Colonic mucosa (tissue), 4 donors: ENCODE results near the gene NHP2. TPM values are rescaled to one million over a fixed set of nuclear protein-coding genes. Genes with fewer than 3 reads are reported as not detected.
"Not testable (repeated sequence)": the region's sequence is repeated elsewhere in the genome, so short reads cannot be mapped to it uniquely, and the experiment has no call there.

Experiments used
- DNase-seq: peaks from one replicate; pipeline ENCODE4 v3.0.0-alpha.2; 2020
- H3K27ac ChIP-seq: fragments of 200-600 bp; one replicate; pipeline ENCODE4 v1.8.0; 2021
- H3K27me3 ChIP-seq: fragments of 200-600 bp; one replicate; pipeline ENCODE4 v1.8.0; 2021
- H3K36me3 ChIP-seq: fragments of 200-600 bp; one replicate; pipeline ENCODE4 v1.8.0; 2021
- H3K4me1 ChIP-seq: fragments of 200-600 bp; one replicate; pipeline ENCODE4 v1.8.0; 2021; ENCODE audit warnings: mild to moderate bottlenecking
- H3K4me3 ChIP-seq: fragments of 200-600 bp; one replicate; pipeline ENCODE4 v1.8.0; 2021
- H3K9ac ChIP-seq, 2 donors: one replicate each; pipeline ENCODE4 v1.7.0; 2013; ENCODE audit warnings: control low read depth in 2 of 2, low read depth in 2 of 2, low read length in 2 of 2
- H3K9me3 ChIP-seq: fragments of 200-600 bp; one replicate; pipeline ENCODE4 v1.8.0; 2021
- intact Hi-C: fragments of 100-400 bp; cut with DNase I; formaldehyde crosslinking; loops from one replicate; pipeline ENCODE4 v1.14.1; 2022
- total RNA-seq, 2 donors: library from RNA; stranded (reverse); fragmentation: NEBNext Ultra II Directional in 1 of 2; extraction: Animal tissue kit (Norgen Biotek cat#: 25700) in 1 of 2; gene quantifications; one replicate each; pipeline ENCODE4 v1.2.1, GENCODE V29; 2021
- TF ChIP-seq, protein P1 (sequence below): fragments of 200-600 bp; IDR thresholded peaks from one replicate; pipeline ENCODE4 v1.8.0; 2022; ENCODE audit warnings: antibody characterized with exemption, mild to moderate bottlenecking
- donor health status: healthy.
- donor health status: DM: no; HTN: no; CAD: no.
- donor health status: DM: no; HTN: no; CAD: no.

The NHP2 gene
- total RNA-seq, 2 donors from 2014 or later, result 64.8 to 182 TPM

DNA sequence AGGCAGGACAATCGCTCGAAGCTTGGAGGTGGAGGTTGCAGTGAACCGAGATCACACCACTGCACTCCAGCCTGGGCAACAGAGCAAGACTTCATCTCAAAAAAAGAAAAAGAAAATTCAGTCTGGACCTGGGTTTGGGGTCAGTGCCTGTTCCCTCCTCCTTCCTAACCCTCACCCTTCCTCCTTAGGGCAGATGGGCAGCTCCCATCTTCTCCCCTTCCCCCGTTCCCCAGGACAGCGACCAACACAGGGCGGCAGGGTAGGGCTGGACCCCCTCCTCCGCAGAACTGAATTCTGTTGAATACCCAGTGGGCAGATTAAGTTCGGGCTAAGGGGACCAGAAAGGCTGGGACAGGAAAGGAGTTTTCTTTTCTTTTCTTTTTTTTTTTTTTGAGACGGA lies 24.4 kb downstream of the NHP2 start:
- Histone ChIP-seq H3K9ac (no peak overlapping the region), H3K9me3 (no peaks in the 10 kb centered on the region), H3K4me3 (no peak overlapping the region), H3K4me1 (peaks cover 6% of the 10 kb centered on the region), H3K36me3 (no peaks in the 10 kb centered on the region), H3K27ac (no peak overlapping the region), H3K27me3 (no peaks in the 10 kb centered on the region)
- TF ChIP-seq, protein P1, sequence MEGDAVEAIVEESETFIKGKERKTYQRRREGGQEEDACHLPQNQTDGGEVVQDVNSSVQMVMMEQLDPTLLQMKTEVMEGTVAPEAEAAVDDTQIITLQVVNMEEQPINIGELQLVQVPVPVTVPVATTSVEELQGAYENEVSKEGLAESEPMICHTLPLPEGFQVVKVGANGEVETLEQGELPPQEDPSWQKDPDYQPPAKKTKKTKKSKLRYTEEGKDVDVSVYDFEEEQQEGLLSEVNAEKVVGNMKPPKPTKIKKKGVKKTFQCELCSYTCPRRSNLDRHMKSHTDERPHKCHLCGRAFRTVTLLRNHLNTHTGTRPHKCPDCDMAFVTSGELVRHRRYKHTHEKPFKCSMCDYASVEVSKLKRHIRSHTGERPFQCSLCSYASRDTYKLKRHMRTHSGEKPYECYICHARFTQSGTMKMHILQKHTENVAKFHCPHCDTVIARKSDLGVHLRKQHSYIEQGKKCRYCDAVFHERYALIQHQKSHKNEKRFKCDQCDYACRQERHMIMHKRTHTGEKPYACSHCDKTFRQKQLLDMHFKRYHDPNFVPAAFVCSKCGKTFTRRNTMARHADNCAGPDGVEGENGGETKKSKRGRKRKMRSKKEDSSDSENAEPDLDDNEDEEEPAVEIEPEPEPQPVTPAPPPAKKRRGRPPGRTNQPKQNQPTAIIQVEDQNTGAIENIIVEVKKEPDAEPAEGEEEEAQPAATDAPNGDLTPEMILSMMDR, result no peak
- DNase-seq, result no peak
- intact Hi-C loops, result no loop called here

DNA sequence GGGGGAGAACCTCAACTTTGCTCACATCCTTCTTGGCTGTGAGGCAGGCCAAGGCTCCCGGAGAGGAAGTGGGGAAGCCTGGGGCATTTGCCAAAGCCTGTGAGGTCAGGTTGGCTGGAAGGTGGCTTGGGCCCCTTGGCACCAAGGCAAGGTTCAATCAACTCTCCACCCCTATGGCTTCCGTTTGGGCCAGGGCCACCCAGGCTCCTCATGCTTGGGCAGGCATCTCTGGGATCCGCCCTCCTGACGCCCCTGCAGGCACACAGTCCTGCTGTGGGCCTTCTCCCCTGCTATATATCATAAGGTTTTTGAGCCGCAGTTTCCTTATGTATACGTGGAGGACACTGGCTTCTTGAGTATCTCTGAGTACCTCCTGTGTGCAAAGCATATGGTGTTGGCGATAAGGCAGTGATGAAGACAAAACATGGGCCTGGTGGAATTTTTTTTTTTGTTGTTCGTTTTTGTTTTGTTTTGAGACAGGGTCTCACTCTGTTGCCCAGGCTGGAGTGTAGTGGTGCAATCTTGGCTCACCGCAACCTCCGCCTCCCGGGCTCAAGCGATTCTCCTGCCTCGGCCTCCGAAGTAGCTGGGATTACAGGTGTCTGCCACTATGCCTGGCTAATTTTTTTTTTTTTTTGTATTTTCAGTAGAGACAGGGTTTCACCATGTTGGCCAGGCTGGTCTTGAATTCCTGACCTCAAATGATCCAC lies 26.2 kb downstream of the NHP2 start:
- H3K9ac ChIP-seq, H3K4me3 ChIP-seq, H3K27me3 ChIP-seq, DNase-seq, H3K4me1 ChIP-seq, H3K27ac ChIP-seq, H3K36me3 ChIP-seq, H3K9me3 ChIP-seq, intact Hi-C loops: not testable (repeated sequence)

DNA sequence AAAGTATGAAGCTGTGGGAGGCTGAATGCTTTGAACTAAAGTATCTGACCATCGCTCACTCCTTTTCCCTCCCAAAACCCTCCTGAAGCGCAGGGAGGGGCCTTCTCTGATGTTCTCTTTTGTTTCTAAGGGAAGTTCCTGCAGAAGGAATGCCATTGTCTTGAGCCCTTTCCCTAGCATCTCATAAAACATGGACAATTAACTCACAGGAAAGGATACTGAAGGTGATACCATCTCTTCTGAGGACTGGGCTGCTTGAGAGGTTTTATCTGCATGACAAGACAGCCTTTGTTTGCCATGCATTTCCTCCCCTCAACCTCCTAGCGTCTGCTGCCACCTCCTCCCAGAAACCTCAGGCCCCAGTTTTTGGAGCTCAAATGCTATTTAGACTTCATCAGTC lies 27.1 kb downstream of the NHP2 start:
- H3K4me3 ChIP-seq, result no peak overlapping the region
- H3K27me3 ChIP-seq, result no peaks in the 10 kb centered on the region
- H3K9me3 ChIP-seq, result no peaks in the 10 kb centered on the region
- H3K36me3 ChIP-seq, result no peaks in the 10 kb centered on the region
- intact Hi-C loops, result no loop called here
- TF ChIP-seq, protein P1, result no peak
- no peaks in the 10 kb centered on the region for H3K4me1 ChIP-seq
- no peak overlapping the region for H3K27ac ChIP-seq
- H3K9ac ChIP-seq, result no peak overlapping the region
- no peak for DNase-seq

DNA sequence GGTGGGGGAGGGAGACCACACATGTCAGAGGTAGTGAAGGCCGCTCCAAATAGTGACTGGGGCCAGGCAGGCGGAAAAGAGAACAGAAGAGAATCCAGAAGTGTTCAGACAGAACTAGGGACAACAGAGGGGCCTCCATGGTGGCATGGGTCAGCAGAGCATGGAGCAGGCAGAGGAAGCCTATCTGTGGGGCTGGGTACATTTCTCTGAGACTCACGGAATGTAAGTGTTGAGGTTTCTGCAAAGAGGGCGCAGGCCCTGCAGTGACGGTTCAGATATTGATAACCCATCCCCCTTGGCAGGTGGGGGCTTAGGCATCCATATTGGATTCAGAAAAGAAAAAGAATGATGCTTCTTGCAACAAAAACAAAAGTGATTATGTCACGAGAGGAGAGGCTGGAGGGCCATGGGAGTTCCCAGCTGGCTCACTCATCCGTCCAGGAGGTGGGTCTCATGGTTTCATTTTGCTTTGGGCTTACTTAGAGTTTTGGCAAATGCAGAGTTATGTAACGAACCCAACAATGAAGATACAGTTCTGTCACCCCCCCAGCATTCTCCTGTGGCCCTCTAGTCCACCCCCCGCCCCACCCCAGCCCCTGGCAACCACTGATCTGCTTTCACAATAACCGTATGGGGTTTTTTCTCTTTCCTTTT lies 28.3 kb downstream of the NHP2 start:
- H3K4me3 ChIP-seq, result no peak overlapping the region
- TF ChIP-seq, protein P1, result no peak
- no peak overlapping the region for H3K9ac ChIP-seq
- DNase-seq, result no peak
- no peaks in the 10 kb centered on the region for H3K4me1 ChIP-seq
- intact Hi-C loops, result no loop called here
- H3K36me3 ChIP-seq, result no peaks in the 10 kb centered on the region
- H3K27ac ChIP-seq, result no peak overlapping the region
- H3K27me3 ChIP-seq, result no peaks in the 10 kb centered on the region
- no peaks in the 10 kb centered on the region for H3K9me3 ChIP-seq

DNA sequence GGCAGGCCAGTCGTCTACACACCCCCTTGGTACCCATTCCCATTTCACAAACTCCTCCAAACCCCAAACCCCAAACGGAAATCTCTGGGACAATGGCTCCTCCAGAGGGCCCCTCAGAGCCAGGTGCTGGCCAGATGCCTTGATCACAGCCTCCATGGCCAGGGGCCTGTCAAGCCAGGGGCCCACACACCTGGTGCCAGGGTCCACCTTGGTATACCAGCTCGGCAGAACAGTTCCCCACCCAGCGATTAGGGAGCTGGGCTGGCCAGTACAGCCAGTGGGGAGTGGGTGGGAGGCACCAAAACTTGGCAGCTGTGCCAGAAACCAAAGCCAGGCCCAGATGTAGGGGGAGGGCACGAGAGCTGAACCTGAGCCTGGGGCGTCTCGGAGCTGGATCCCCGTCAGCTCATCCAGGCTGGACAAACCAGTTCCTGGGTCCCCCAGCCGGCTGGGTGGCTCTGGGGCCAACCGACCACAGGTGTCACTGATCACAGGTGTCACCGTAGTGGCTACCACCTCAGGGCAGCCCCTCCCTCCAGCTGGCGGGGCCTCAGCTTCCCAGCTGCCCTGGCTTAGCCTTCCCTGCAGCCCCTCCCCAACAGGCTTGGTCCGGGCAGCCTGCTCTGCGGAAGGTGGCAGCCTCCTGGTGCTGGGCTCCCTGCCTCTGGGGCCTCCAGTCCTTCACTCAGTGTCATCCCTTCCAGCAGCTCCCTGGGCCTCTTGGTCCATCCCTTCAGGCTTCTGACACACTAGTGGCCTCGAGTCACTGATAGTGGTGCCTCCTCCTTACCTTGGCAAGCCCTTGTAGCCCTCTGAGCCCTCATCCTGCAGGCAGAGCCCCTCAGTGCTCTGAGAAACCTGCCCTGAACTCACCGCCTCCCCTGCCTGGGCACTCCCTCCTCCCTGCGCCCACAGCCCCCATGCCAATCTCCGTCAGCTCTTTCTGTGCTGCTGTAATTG lies 29.4 kb downstream of the NHP2 start:
- Histone ChIP-seq H3K4me1 (no peaks in the 10 kb centered on the region), H3K27me3 (no peaks in the 10 kb centered on the region), H3K36me3 (no peaks in the 10 kb centered on the region), H3K9ac (no peak overlapping the region), H3K9me3 (no peaks in the 10 kb centered on the region), H3K27ac (no peak overlapping the region), H3K4me3 (no peak overlapping the region)
- intact Hi-C loops, result no loop called here
- DNase-seq, result no peak
- TF ChIP-seq, protein P1, result no peak
